ENCODE measurements around the gene ZNF254.

ZNF254 gene

DNA sequence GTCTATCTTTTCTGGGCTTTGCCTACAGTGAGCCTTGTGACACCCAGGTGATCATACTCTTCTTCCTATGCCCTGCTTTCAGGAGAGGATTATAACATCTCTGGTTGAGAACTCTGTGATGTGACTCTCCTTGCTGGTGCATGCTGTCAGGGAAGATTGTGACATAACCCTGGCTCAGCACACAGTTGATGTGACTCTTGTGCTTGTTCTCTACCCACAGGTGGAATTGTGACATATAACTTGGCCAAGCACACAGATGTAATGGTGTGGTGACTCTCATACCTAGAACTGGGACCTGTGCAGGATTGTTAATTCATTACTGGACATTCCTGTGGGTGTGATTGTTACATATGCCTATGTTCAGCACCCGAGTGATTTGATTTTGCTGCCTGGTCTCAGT lies 21.7 kb upstream of the ZNF254 start:
- H3K36me3 ChIP-seq (ENCODE audit: control insufficient read depth, insufficient read depth, low read length) = peaks cover 8% of the 10 kb centered on the region
- H4K8ac ChIP-seq (ENCODE audit: low read depth, low read length) = no peak overlapping the region
- H2BK120ac ChIP-seq (ENCODE audit: low read depth, low read length) = no peak overlapping the region
- H3K56ac ChIP-seq (ENCODE audit: low read length) = no peak overlapping the region
- no peak overlapping the region for H2BK15ac ChIP-seq (replicated peaks; ENCODE audit: low read depth)
- H3K9ac ChIP-seq (ENCODE audit: low read length) = no peak overlapping the region
- no peak overlapping the region for H3K18ac ChIP-seq (ENCODE audit: low read length)
- no peaks in the 10 kb centered on the region for H3K27me3 ChIP-seq (ENCODE audit: insufficient read depth, low read length, poor library complexity)
- H3K23ac ChIP-seq (ENCODE audit: low read length) = no peak overlapping the region
- WGBS (ENCODE audit: extremely low coverage, insufficient coverage, low lambda C conversion rate) = no CpG with 5 or more reads among the region's 1 CpG
- H3K79me2 ChIP-seq (ENCODE audit: control insufficient read depth, insufficient read depth, low read length) = no peaks in the 10 kb centered on the region
- H3K27ac ChIP-seq (ENCODE audit: low read depth, low read length) = no peak overlapping the region
- no peak for DNase-seq
- no peaks in the 10 kb centered on the region for H3K4me1 ChIP-seq (ENCODE audit: control insufficient read depth, low read depth, low read length)
- no peak overlapping the region for H2BK5ac ChIP-seq (ENCODE audit: low read length)
- H2AK5ac ChIP-seq (ENCODE audit: low read length) = no peak overlapping the region
- no peak overlapping the region for H3K4ac ChIP-seq (ENCODE audit: low read depth, low read length)
- H4K5ac ChIP-seq (ENCODE audit: low read length) = no peak overlapping the region
- no peaks in the 10 kb centered on the region for H3K79me1 ChIP-seq (ENCODE audit: low read length)
- no peak overlapping the region for H3K4me2 ChIP-seq (ENCODE audit: low read length)
- no peak overlapping the region for H3K4me3 ChIP-seq (ENCODE audit: low read length)

DNA sequence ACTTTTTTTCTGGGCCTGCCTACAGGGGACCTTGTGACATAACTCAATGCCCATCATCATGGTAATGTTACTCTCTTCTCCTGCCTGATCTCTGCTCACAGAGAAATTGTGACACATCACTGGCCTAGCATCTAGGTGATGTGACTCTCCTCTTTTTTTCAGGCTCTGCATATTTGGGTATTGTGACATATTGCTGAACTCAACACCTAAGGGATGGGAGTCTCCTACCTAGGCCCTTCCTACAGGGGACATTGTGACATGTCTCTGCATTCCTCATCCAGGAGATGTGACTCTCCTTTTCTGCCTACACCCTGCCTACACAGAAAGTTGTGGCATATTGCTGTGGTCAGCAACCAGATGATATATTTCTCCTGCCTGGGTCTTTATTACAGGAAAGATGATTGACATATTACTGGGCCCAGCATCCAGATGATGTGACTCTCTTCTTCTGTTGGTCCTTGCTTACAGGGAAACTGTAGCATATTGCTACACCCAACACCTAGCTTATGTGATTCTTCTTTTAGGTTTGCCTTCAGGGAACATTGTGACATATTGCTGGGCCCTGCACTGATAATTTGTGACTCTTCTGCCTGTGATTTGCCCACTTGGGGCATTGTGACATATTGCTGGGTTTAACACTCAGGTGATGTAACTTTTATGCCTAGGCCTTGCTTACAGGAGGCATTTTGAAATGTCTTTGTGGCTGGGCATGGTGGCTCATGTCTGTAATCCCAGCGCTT lies 21.0 kb upstream of the ZNF254 start:
- no peak overlapping the region for H2BK120ac ChIP-seq (ENCODE audit: low read depth, low read length)
- H2AK5ac ChIP-seq (ENCODE audit: low read length) = no peak overlapping the region
- no peak overlapping the region for H3K18ac ChIP-seq (ENCODE audit: low read length)
- H3K27ac ChIP-seq (ENCODE audit: low read depth, low read length) = no peak overlapping the region
- no peak overlapping the region for H4K5ac ChIP-seq (ENCODE audit: low read length)
- no peak overlapping the region for H2BK5ac ChIP-seq (ENCODE audit: low read length)
- H3K56ac ChIP-seq (ENCODE audit: low read length) = no peak overlapping the region
- no peak overlapping the region for H3K4me2 ChIP-seq (ENCODE audit: low read length)
- no peak for DNase-seq
- H2BK15ac ChIP-seq (replicated peaks; ENCODE audit: low read depth) = no peak overlapping the region
- no CpG with 5 or more reads among the region's 1 CpG for WGBS (ENCODE audit: extremely low coverage, insufficient coverage, low lambda C conversion rate)
- no peak overlapping the region for H3K4me3 ChIP-seq (ENCODE audit: low read length)
- H3K4ac ChIP-seq (ENCODE audit: low read depth, low read length) = no peak overlapping the region
- no peak overlapping the region for H4K8ac ChIP-seq (ENCODE audit: low read depth, low read length)
- no peaks in the 10 kb centered on the region for H3K79me2 ChIP-seq (ENCODE audit: control insufficient read depth, insufficient read depth, low read length)
- no peaks in the 10 kb centered on the region for H3K79me1 ChIP-seq (ENCODE audit: low read length)
- no peaks in the 10 kb centered on the region for H3K27me3 ChIP-seq (ENCODE audit: insufficient read depth, low read length, poor library complexity)
- H3K36me3 ChIP-seq (ENCODE audit: control insufficient read depth, insufficient read depth, low read length) = peaks cover 8% of the 10 kb centered on the region
- no peaks in the 10 kb centered on the region for H3K4me1 ChIP-seq (ENCODE audit: control insufficient read depth, low read depth, low read length)
- H3K23ac ChIP-seq (ENCODE audit: low read length) = no peak overlapping the region
- no peak overlapping the region for H3K9ac ChIP-seq (ENCODE audit: low read length)

DNA sequence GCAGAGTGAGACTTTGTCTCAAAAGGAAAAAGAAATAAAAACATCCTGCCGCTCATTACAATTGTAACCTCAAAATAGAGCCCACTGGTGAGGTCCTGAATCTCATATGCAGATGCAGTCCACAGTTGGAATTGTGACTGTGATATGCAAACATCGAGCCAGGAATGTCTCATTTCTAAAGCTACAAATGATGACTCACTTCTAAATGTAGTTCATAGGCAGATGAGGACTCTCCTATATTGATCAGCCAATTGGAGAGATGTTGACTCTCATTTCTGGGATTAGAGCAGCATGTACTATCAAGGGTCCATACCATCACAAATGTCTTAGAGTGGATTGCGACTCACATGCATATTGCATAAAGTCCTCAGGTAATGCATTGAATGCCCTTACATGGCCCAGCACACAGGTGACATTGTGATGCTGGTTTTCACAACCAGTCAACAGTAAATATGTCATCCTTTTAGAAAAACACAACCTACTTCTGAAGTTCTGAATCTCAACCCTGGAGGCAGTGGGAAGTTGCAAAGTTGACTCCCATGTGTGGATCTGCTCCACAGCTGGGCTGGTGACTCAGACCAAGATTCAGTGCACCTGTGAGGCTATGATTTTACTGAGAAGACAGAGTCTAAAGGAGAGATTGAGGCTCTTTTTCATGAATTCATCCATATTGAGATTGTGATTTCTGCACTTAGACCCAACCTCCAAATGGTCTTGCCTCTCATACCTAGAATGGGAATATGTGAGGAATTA lies 16.9 kb upstream of the ZNF254 start:
- no CpG with 5 or more reads among the region's 3 CpGs for WGBS (ENCODE audit: extremely low coverage, insufficient coverage, low lambda C conversion rate)
- Histone ChIP-seq H3K4ac (ENCODE audit: low read depth, low read length) (no peak overlapping the region), H2BK15ac (replicated peaks; ENCODE audit: low read depth) (no peak overlapping the region), H2BK120ac (ENCODE audit: low read depth, low read length) (no peak overlapping the region), H2AK5ac (ENCODE audit: low read length) (no peak overlapping the region), H3K9ac (ENCODE audit: low read length) (no peak overlapping the region), H3K79me2 (ENCODE audit: control insufficient read depth, insufficient read depth, low read length) (no peaks in the 10 kb centered on the region), H3K27me3 (ENCODE audit: insufficient read depth, low read length, poor library complexity) (no peaks in the 10 kb centered on the region), H3K18ac (ENCODE audit: low read length) (no peak overlapping the region), H3K4me2 (ENCODE audit: low read length) (no peak overlapping the region), H3K79me1 (ENCODE audit: low read length) (peaks cover 2% of the 10 kb centered on the region), H3K4me3 (ENCODE audit: low read length) (no peak overlapping the region), H3K4me1 (ENCODE audit: control insufficient read depth, low read depth, low read length) (no peaks in the 10 kb centered on the region), H4K5ac (ENCODE audit: low read length) (no peak overlapping the region), H2BK5ac (ENCODE audit: low read length) (no peak overlapping the region), H3K27ac (ENCODE audit: low read depth, low read length) (no peak overlapping the region), H3K56ac (ENCODE audit: low read length) (no peak overlapping the region), H3K36me3 (ENCODE audit: control insufficient read depth, insufficient read depth, low read length) (peaks cover 16% of the 10 kb centered on the region), H3K23ac (ENCODE audit: low read length) (no peak overlapping the region), H4K8ac (ENCODE audit: low read depth, low read length) (no peak overlapping the region)
- no peak for DNase-seq

DNA sequence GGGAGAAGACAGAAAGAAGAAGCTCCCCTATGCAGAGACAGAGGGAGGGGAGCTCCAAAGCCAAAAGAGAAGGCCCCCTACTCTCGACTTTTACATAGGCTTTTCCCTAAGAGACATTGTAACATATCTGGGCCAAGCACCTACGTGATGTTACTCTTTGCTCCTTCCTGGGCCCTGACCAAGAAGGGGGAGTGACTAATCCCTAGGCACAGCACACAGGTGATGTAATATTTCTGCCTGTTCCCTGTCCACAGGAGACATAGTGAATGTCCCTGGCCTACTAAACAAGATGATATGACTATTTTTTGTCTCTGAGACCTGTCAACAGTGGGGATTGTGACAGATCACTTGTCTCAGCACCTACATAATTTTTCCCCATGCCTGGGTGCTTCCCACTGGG lies 15.9 kb upstream of the ZNF254 start:
- no peak overlapping the region for H2AK5ac ChIP-seq (ENCODE audit: low read length)
- H3K79me2 ChIP-seq (ENCODE audit: control insufficient read depth, insufficient read depth, low read length) = no peaks in the 10 kb centered on the region
- H3K23ac ChIP-seq (ENCODE audit: low read length) = no peak overlapping the region
- H3K27ac ChIP-seq (ENCODE audit: low read depth, low read length) = no peak overlapping the region
- no peak overlapping the region for H3K9ac ChIP-seq (ENCODE audit: low read length)
- H3K18ac ChIP-seq (ENCODE audit: low read length) = no peak overlapping the region
- H3K4me3 ChIP-seq (ENCODE audit: low read length) = no peak overlapping the region
- no peak overlapping the region for H2BK5ac ChIP-seq (ENCODE audit: low read length)
- DNase-seq = no peak
- H3K27me3 ChIP-seq (ENCODE audit: insufficient read depth, low read length, poor library complexity) = no peaks in the 10 kb centered on the region
- H3K4ac ChIP-seq (ENCODE audit: low read depth, low read length) = no peak overlapping the region
- no peak overlapping the region for H3K56ac ChIP-seq (ENCODE audit: low read length)
- H4K5ac ChIP-seq (ENCODE audit: low read length) = no peak overlapping the region
- no peak overlapping the region for H3K4me2 ChIP-seq (ENCODE audit: low read length)
- H3K36me3 ChIP-seq (ENCODE audit: control insufficient read depth, insufficient read depth, low read length) = peaks cover 14% of the 10 kb centered on the region
- no peak overlapping the region for H4K8ac ChIP-seq (ENCODE audit: low read depth, low read length)
- no CpG with 5 or more reads among the region's 2 CpGs for WGBS (ENCODE audit: extremely low coverage, insufficient coverage, low lambda C conversion rate)
- H3K79me1 ChIP-seq (ENCODE audit: low read length) = peaks cover 2% of the 10 kb centered on the region
- no peaks in the 10 kb centered on the region for H3K4me1 ChIP-seq (ENCODE audit: control insufficient read depth, low read depth, low read length)
- no peak overlapping the region for H2BK120ac ChIP-seq (ENCODE audit: low read depth, low read length)
- H2BK15ac ChIP-seq (replicated peaks; ENCODE audit: low read depth) = no peak overlapping the region

DNA sequence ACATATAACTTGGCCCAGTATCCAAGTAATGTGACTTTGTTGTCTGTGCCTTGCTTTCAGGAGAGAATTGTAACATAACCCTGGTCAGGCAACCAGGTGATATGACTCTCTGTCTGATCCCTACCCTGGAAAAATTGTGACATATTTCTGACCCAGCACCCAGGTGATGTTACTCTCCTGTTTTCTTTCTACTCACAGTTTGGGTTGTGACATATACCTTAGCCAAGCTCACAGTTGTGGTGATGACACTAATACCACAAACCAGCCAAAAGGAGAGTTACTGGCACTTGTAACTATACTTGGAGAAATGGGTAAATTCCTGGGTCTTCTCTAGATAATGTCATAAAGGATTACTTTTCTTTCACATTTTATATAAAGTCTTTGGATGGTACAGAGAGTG lies 14.3 kb upstream of the ZNF254 start:
- Histone ChIP-seq H3K4ac (ENCODE audit: low read depth, low read length) (no peak overlapping the region), H3K36me3 (ENCODE audit: control insufficient read depth, insufficient read depth, low read length) (peaks cover 11% of the 10 kb centered on the region), H2BK5ac (ENCODE audit: low read length) (no peak overlapping the region), H3K27ac (ENCODE audit: low read depth, low read length) (no peak overlapping the region), H3K79me1 (ENCODE audit: low read length) (peaks cover 2% of the 10 kb centered on the region), H3K27me3 (ENCODE audit: insufficient read depth, low read length, poor library complexity) (no peaks in the 10 kb centered on the region), H3K23ac (ENCODE audit: low read length) (no peak overlapping the region), H2BK120ac (ENCODE audit: low read depth, low read length) (no peak overlapping the region), H3K56ac (ENCODE audit: low read length) (no peak overlapping the region), H2AK5ac (ENCODE audit: low read length) (no peak overlapping the region), H3K79me2 (ENCODE audit: control insufficient read depth, insufficient read depth, low read length) (no peaks in the 10 kb centered on the region), H3K4me1 (ENCODE audit: control insufficient read depth, low read depth, low read length) (no peaks in the 10 kb centered on the region), H3K4me3 (ENCODE audit: low read length) (no peak overlapping the region), H2BK15ac (replicated peaks; ENCODE audit: low read depth) (no peak overlapping the region), H4K8ac (ENCODE audit: low read depth, low read length) (no peak overlapping the region), H3K9ac (ENCODE audit: low read length) (no peak overlapping the region), H3K4me2 (ENCODE audit: low read length) (no peak overlapping the region), H3K18ac (ENCODE audit: low read length) (no peak overlapping the region), H4K5ac (ENCODE audit: low read length) (no peak overlapping the region)
- DNase-seq = no peak

DNA sequence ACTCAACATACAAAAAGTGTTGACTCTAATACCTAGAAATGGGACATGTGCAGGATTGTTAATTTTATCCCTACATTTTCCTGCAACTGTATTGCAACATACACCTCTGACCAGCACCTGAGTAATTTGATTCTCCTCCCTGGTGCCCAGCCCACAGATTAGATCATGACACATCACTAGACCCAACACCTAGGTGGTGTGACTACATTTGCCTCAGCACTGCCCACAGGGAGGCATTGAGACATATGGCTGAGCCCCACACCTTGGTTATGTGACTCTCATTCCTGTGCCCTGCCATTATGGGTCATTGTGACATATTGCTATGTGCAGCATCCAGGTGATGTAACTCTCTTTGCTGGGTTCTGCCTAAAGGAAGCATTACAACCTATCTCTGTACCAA lies 13.2 kb upstream of the ZNF254 start:
- Histone ChIP-seq H3K9ac (ENCODE audit: low read length) (no peak overlapping the region), H3K79me1 (ENCODE audit: low read length) (peaks cover 2% of the 10 kb centered on the region), H3K4ac (ENCODE audit: low read depth, low read length) (no peak overlapping the region), H2BK120ac (ENCODE audit: low read depth, low read length) (no peak overlapping the region), H3K56ac (ENCODE audit: low read length) (no peak overlapping the region), H4K5ac (ENCODE audit: low read length) (no peak overlapping the region), H2BK15ac (replicated peaks; ENCODE audit: low read depth) (no peak overlapping the region), H4K8ac (ENCODE audit: low read depth, low read length) (no peak overlapping the region), H2BK5ac (ENCODE audit: low read length) (no peak overlapping the region), H3K23ac (ENCODE audit: low read length) (no peak overlapping the region), H3K4me3 (ENCODE audit: low read length) (no peak overlapping the region), H3K36me3 (ENCODE audit: control insufficient read depth, insufficient read depth, low read length) (peaks cover 8% of the 10 kb centered on the region), H3K27ac (ENCODE audit: low read depth, low read length) (no peak overlapping the region), H2AK5ac (ENCODE audit: low read length) (no peak overlapping the region), H3K79me2 (ENCODE audit: control insufficient read depth, insufficient read depth, low read length) (no peaks in the 10 kb centered on the region), H3K4me1 (ENCODE audit: control insufficient read depth, low read depth, low read length) (no peaks in the 10 kb centered on the region), H3K27me3 (ENCODE audit: insufficient read depth, low read length, poor library complexity) (no peaks in the 10 kb centered on the region), H3K18ac (ENCODE audit: low read length) (no peak overlapping the region), H3K4me2 (ENCODE audit: low read length) (no peak overlapping the region)
- no peak for DNase-seq

All from mesendoderm (in vitro differentiated cells).